HG03342 (cell line): ENCODE results near the gene FOXJ1.

Experiments used
- ATAC-seq: cut with Tn5 transposase; IDR thresholded peaks from one replicate; pipeline ENCODE4 v1.9.1; 2021; ENCODE audit warnings: mild to moderate bottlenecking, moderate library complexity; ENCODE audit not compliant: unreplicated experiment

Gene FOXJ1

DNA sequence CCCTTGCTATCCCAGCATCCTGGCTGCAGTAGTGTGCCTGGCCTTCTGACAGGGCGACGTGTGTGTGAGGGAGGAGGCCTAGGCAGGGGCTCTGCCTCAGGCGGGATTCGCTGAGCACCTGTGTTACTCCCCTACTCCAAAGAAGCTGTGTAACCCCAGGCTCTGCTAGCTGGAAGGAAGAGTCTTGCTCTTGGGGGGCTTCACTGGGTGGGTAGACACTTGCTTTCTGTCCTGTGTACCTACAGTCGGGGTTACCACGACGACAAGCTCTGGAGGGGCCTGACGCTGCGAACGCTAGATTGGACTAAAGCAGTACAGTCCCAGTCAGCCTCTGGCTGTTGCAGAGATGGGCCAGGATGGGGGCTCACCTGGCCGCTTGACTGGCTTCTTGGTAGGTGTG is 47.0 kb downstream of the FOXJ1 start:
- ATAC-seq, result no peak

DNA sequence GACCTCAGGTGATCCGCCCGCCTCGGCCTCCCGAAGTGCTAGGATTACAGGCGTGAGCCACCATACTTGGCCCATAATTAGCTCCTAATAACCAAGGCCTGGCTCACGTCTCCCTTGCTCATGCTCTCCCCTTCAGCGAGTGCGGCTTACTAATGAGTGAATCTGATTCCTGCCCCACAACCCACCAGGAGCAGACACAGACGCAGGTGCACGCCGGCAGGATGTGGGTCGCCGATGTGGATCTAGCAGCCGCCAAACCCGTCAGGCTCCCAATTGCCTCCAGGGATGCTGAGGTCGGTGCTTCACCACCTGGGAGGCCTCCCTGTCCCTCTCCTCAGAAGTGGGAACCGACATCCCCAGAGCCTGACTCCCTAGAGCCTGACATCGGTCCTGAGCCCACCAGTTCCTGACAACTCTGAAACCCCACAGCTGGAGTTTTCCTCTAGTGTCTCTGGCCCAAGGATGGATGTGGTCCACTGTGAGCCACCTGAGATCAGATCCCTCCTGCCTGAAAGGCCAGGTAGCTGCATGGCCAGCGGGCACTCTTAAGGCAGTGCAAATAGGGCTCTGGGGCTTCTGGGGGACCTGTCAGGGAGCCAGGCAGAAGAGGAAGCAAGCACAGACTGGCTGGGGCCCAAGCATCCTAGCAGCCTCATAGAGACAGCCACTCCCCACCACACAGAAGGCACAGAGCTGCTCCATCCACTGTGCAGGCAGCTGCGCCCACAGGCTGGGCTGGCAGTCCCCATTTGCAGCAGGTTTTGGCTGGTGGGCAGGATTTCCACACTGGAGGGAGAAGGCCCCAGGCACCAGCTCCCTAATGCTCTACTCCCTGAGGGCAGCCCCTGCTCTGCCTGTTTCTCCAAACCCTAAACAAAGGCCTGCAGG is 48.3 kb downstream of the FOXJ1 start:
- no peak for ATAC-seq

GRCh38 chr17:76091526-76092286 is 49.3 kb downstream of the FOXJ1 start:
- no peak for ATAC-seq

DNA sequence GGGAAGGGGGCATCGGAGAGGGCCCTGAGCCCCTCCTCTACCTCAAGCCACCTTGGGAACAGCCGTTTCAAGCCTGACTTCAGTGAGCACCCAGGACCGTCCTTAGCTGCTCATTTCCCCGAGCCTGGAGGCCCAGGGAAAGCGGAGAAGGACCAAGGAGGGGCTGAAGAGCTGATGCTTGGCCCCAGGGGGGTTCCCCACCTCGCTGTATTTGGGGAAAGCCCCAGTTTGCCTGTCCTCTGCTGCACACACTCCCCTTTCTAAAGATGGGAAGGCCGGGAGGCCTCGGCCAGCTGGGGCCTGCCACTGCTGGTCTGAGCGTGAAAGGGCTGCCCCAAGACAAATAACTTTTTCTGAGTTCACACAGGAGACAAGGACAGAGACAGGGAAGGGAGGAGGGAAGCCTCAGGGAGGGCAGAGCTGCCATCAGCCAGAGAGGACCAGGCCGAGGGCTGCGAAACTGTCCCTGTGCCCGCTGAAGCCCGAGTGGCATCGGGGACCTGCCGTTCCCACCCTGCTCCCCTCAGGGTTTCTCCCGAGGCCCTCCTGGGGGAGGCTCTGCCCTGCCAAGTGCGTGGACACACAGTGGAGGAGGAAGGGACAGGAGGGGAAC is 50.4 kb downstream of the FOXJ1 start:
- no peak for ATAC-seq

DNA sequence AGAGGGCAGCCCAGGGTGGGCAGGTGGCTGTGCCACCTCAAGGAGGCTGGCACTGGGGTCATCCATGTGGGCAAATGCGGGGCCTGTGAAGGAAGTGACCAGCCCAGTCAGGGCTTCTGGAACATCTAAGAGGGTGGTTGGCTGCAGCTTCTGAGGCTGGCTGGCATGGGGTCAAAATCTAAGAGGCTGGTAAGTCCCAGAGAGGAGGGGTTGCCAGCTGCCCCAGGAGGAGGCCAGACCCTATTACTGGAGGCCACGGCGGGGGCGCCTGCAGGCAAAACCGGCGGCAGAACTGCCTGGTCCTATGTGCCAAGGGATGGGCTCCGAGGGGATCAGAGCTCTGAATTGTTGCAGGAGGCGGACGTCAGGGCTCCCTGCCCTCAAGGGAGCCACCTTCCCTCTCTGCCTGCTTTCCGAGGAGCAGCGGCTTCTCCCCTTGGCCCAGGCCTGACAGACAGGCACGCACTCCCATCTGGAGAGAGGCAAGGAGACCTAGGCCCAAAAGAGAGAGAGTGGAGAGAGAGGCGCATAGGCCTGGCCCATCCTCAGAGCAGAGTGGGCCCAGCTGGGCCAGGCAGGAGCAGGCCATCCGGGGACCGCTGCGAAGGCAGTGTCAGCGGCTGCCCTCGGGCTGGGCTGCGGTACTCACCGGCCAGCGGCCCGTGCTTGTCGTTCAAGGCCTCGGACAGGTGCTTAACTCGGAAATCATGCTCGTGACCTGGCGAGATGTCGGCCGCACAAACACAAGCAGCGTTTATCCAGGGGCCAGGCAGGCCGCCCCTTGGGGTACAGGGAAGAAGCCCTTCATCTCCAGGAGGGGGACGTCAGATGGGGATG is 51.1 kb downstream of the FOXJ1 start:
- ATAC-seq, result no peak

GRCh38 chr17:76088868-76089576 is 52.0 kb downstream of the FOXJ1 start:
- ATAC-seq, result no peak

DNA sequence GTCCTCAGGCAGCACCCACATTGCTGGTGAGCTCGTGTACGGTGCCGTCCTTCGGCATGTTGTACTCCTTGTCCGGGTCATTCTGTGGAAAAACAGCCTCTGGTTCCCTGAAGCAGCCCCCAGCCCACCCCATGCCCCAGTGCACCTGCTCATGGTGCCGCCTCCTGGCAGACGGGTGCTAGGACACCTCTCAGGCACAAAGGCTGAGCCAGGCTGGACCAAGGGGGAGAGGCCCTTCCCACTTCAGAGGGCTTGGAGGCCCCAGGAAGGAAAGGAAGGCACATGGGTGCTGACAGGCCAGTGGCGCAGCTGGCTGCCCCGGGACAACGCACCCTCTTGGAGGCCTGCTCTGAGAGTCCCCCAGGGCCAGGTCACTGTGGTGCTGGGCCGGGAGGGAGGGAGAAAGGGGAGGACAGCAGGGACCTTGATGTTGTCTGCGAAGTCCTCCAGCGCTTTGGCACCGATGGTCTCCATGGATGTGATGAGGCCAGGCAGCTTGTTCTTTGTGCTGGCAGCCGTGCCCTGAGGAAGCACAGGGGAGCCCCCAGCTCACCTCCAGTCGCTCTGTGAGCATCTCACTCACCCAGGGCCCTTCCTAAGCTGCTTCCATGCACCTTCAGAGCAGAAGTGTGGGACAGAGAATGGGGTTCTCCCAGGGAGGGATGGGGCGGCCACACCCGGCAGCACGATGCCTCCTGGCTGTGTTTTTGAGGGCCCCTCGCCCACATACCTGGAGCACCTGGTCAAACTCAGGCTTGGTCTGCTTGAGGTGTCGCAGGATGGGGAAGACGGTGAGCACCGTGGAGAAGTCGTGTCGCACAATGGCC is 52.8 kb downstream of the FOXJ1 start:
- no peak for ATAC-seq

DNA sequence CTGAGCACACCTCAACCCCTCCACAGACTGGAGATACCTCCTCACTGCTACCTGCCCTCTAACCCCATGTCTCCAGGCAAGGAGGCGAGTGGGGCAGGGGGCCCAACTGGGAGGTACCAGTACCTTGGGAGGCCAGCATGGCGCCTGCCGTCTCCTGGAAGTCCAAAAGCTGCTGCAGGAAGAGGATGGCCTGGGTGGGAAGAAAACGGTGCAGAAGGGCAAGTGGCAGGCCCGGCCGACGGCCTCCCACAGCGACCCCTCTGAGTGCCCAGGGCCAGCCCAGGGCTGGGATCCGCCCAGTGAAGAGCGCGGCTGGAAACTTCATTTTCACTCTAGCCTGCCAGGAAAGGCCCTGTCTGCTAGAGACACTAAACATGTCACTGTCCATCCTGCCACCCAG is 53.5 kb downstream of the FOXJ1 start:
- ATAC-seq, result no peak

DNA sequence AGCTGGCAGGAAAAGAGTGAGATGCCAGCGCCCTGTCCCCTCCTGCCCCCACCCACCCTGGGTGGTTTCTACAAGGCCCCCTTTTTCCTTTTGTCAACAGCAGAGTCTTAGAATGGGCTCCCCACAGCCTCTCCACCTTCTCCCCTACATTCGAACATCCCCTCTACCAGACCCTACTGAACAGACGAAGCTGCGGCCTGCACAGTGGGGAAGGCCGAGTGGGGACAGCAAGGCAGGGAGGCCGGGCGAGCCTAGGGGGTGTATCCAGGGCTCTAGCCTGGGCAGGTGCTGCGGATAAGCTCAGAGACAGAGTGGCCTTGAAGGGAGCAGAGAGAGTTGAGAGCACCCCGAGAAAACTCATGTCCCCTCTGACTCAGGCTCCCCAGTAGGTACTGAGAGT is 54.7 kb downstream of the FOXJ1 start:
- ATAC-seq, result no peak
